H1 (cell line): ENCODE results near the gene FBN1.

Experiments used
- CTCF ChIP-seq, 3 experiments: IDR thresholded peaks; 1 replicate in 2 of 3; 2 replicates in 1 of 3; pipeline versions ENCODE4 v1.5.1 to v1.6.1; 2011; ENCODE audit warnings: low read length in 3 of 3, mild to moderate bottlenecking in 3 of 3, inconsistent platforms in 2 of 3, low read depth in 1 of 3, moderate library complexity in 1 of 3; ENCODE audit not compliant: insufficient read depth in 1 of 3; ENCODE audit errors: control extremely low read depth in 1 of 3
- EZH2 ChIP-seq: fragments of 200-600 bp; sonication (generic); IDR thresholded peaks from 2 replicates; pipeline ENCODE4 v1.7.1; 2012; ENCODE audit warnings: low read depth, mild to moderate bottlenecking, moderate library complexity, low read length, inconsistent platforms; ENCODE audit not compliant: severe bottlenecking
- FOSL1 ChIP-seq: IDR thresholded peaks from 2 replicates; pipeline ENCODE4 v1.6.1; 2011; ENCODE audit warnings: mild to moderate bottlenecking, low read depth, low read length, moderate library complexity; ENCODE audit not compliant: insufficient read depth
- POLR2A ChIP-seq, 2 experiments: IDR thresholded peaks; 1 replicate in 1 of 2; 2 replicates in 1 of 2; pipeline ENCODE4 v1.6.1; 2011; ENCODE audit warnings: low read depth in 2 of 2, low read length in 2 of 2, mild to moderate bottlenecking in 2 of 2; ENCODE audit errors: control extremely low read depth in 1 of 2
- RAD21 ChIP-seq, 2 experiments: IDR thresholded peaks in 1 of 2; conservative IDR thresholded peaks in 1 of 2; 2 replicates each; pipeline ENCODE4 v1.6.1; 2011; ENCODE audit warnings: low read depth in 2 of 2, low read length in 2 of 2, improper control_type of control experiment in 1 of 2, inconsistent platforms in 1 of 2, mild to moderate bottlenecking in 1 of 2, moderate library complexity in 1 of 2
- RXRA ChIP-seq: IDR thresholded peaks from 2 replicates; pipeline ENCODE4 v1.6.1; 2011; ENCODE audit warnings: low read depth, mild to moderate bottlenecking, low read length, moderate library complexity; ENCODE audit not compliant: insufficient read depth
- TCF12 ChIP-seq: IDR thresholded peaks from 2 replicates; pipeline ENCODE4 v1.6.1; 2011; ENCODE audit warnings: low read depth, mild to moderate bottlenecking, low read length

- TF ChIP-seq RAD21 (IDR thresholded peaks at IDR 0.05 in 1 of 2, conservative IDR thresholded peaks at IDR 0.05 in 1 of 2; ENCODE audit: low read depth in 2 of 2, low read length in 2 of 2) (no peak), POLR2A (IDR thresholded peaks at IDR 0.05; ENCODE audit: control extremely low read depth in 1 of 2, low read depth in 2 of 2, low read length in 2 of 2) (no peak), EZH2 (no peak), CTCF (IDR thresholded peaks at IDR 0.05; ENCODE audit: control extremely low read depth in 1 of 3, insufficient read depth in 1 of 3, low read depth in 1 of 3, low read length in 3 of 3) (no peak), FOSL1 (no peak), RXRA (no peak), TCF12 (no peak)
These were observed 68.0 kb downstream of the FBN1 start for GRCh38 chr15:48577469-48577868.
